DND-41 (cell line): ENCODE measurements around the gene ZBTB45.
A peak's percentile ranks its signal among the peaks of the same experiment; 100 is the strongest.

ENCODE experiments used
- ATAC-seq: fragments of 200-7000 bp; cut with Tn5 transposase; 3 replicates; pipeline ENCODE4 v1.9.1; 2021; ENCODE audit warnings: low read depth; ENCODE audit not compliant: insufficient read depth
- DNase-seq: peaks from one replicate; pipeline ENCODE4 v3.0.0-alpha.2; 2020
- H2AFZ ChIP-seq: 2 replicates; pipeline ENCODE4 v1.6.0; 2012; ENCODE audit warnings: low read depth, low read length
- H3K27ac ChIP-seq: 2 replicates; pipeline ENCODE4 v1.5.1; 2012; ENCODE audit warnings: low read length, inconsistent platforms
- H3K27me3 ChIP-seq: fragments of 200-600 bp; sonication (generic); 2 replicates; pipeline ENCODE4 v1.6.0; 2012; ENCODE audit warnings: low read length, mild to moderate bottlenecking, inconsistent platforms; ENCODE audit not compliant: insufficient read depth, poor library complexity
- H3K36me3 ChIP-seq: 2 replicates; pipeline ENCODE4 v1.5.1; 2012; ENCODE audit warnings: low read length, inconsistent platforms; ENCODE audit not compliant: insufficient read depth
- H3K4me1 ChIP-seq: 2 replicates; pipeline ENCODE4 v1.5.1; 2012; ENCODE audit warnings: mild to moderate bottlenecking, low read length; ENCODE audit not compliant: insufficient read depth
- H3K4me2 ChIP-seq: 2 replicates; pipeline ENCODE4 v1.6.0; 2012; ENCODE audit warnings: mild to moderate bottlenecking, moderate library complexity, low read length, inconsistent platforms; ENCODE audit not compliant: insufficient read depth
- H3K4me3 ChIP-seq, 2 experiments: fragments of 200-600 bp in 1 of 2; shearing (Covaris generic) in 1 of 2; 2 replicates each; pipeline ENCODE4 v1.5.1; 2012 to 2016; ENCODE audit warnings: inconsistent platforms in 2 of 2, low read length in 2 of 2, mild to moderate bottlenecking in 2 of 2, low read depth in 1 of 2, moderate library complexity in 1 of 2
- H3K79me2 ChIP-seq: 2 replicates; pipeline ENCODE4 v1.6.0; 2012; ENCODE audit warnings: low read length, inconsistent platforms; ENCODE audit not compliant: insufficient read depth
- H3K9ac ChIP-seq: 2 replicates; pipeline ENCODE4 v1.6.0; 2012; ENCODE audit warnings: low read depth, mild to moderate bottlenecking, inconsistent platforms, low read length, moderate library complexity
- H3K9me3 ChIP-seq: 2 replicates; pipeline ENCODE4 v1.5.1; 2012; ENCODE audit warnings: low read length, moderate library complexity, mild to moderate bottlenecking, inconsistent platforms; ENCODE audit not compliant: insufficient read depth, severe bottlenecking
- H4K20me1 ChIP-seq: 2 replicates; pipeline ENCODE4 v1.6.0; 2012; ENCODE audit warnings: low read length; ENCODE audit not compliant: insufficient read depth
- EZH2 ChIP-seq: IDR thresholded peaks from 3 replicates; pipeline ENCODE4 v1.6.1; 2012; ENCODE audit warnings: borderline replicate concordance, low read depth, mild to moderate bottlenecking, moderate library complexity, low read length, inconsistent platforms; ENCODE audit not compliant: severe bottlenecking
- TF ChIP-seq, protein P1 (sequence below): IDR thresholded peaks from 2 replicates; pipeline ENCODE4 v1.5.1; 2012; ENCODE audit warnings: borderline replicate concordance, low read length, moderate library complexity, mild to moderate bottlenecking; ENCODE audit not compliant: poor library complexity, severe bottlenecking; ENCODE audit errors: extremely low read depth

ZBTB45 gene

DNA sequence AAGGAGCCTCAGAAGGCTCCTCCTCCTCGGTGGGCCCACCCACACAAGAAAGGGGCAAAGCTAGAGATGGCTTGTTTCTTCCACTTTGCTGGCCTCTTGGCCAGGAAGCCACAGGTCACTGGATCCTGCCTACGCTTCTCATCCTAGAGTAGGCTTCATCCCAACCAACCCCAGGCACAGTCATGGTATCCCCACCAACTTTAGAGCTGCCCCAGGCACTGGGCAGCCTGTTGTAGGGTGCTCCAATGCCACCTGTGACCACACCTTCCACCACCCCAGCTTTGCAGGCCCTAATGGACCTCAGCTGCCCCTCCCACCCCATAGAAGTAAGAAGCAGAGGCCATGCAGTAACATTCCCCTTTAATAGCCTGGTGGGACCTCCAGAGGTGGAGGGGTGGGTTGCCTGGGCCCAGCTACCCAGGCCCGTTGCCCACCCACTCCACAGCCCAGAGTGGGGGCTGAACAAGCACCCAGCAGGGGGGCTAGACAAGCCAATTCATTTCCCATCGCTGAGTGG is 35.8 kb upstream of the ZBTB45 start:
- H3K27me3 ChIP-seq, result no peaks in the 10 kb centered on the region
- peak overlapping the region; percentile 85 for H3K27ac ChIP-seq
- TF ChIP-seq EZH2, result no peak
- TF ChIP-seq, protein P1, sequence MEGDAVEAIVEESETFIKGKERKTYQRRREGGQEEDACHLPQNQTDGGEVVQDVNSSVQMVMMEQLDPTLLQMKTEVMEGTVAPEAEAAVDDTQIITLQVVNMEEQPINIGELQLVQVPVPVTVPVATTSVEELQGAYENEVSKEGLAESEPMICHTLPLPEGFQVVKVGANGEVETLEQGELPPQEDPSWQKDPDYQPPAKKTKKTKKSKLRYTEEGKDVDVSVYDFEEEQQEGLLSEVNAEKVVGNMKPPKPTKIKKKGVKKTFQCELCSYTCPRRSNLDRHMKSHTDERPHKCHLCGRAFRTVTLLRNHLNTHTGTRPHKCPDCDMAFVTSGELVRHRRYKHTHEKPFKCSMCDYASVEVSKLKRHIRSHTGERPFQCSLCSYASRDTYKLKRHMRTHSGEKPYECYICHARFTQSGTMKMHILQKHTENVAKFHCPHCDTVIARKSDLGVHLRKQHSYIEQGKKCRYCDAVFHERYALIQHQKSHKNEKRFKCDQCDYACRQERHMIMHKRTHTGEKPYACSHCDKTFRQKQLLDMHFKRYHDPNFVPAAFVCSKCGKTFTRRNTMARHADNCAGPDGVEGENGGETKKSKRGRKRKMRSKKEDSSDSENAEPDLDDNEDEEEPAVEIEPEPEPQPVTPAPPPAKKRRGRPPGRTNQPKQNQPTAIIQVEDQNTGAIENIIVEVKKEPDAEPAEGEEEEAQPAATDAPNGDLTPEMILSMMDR, result no peak
- peaks cover 80% of the 10 kb centered on the region for H3K79me2 ChIP-seq
- peaks cover 53% of the 10 kb centered on the region for H4K20me1 ChIP-seq
- H3K4me1 ChIP-seq, result peaks cover 73% of the 10 kb centered on the region
- DNase-seq (no peak), ATAC-seq (peak; percentile 10; the same call in 2 of the 3 replicates)
- peak overlapping the region; percentile 79 for H3K9ac ChIP-seq
- H3K4me2 ChIP-seq, result peak overlapping the region; percentile 93
- H3K4me3 ChIP-seq, result peak overlapping the region; percentile 0 to 90; a peak in 3 of 4 replicates
- H3K9me3 ChIP-seq, result no peaks in the 10 kb centered on the region
- peaks cover 45% of the 10 kb centered on the region for H3K36me3 ChIP-seq
- peak overlapping the region; percentile 66 for H2AFZ ChIP-seq

DNA sequence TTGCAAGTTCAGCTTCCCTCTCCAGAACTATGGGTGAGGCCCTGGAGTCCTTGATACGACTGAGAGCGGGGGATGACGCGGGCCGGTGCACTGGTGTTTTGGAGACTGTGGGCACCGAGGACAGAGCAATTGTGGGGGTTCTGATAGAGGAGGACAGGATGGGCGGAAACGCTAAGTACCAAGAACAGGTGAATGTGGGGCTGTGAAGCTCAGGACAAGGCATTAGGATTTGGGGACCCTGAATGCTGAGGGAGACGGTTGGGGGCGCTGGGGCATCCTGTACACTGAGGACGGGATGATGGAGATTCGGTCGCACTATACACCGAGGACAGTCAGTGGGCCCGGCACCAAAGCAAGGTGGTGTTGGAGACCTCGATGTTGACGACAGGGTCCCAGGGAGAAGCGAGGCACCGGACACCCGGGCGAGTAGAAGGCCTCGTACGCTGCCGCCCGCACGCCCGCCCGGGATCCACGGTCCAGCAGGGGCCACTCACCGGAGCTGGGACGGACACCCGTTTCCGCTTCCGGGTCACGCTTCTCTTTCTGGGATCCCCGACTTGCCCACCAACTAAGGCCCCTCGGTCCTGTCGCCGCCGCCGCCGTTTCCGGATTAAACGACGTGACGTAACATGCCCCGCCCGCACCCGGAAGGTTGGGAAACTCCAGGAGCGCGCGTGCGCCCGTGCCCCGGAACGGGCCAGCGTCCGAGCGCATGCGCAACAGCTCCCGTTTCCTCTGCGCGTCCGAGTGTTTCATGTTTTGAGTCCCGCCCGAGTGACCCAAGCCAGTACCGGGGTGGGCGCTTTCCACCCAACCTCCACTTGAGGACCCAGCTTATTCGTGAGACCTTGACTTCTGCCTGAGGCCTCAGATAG is 35.1 kb upstream of the ZBTB45 start, which contains the start of gene CHMP2A:
Gene CHMP2A (minus strand): TSS at position 612 of the 875 bp plus-strand sequence. CDS start 893 bp downstream, outside the sequence.
- peak; percentile 53 for ATAC-seq
- H3K36me3 ChIP-seq, result peaks cover 52% of the 10 kb centered on the region

DNA sequence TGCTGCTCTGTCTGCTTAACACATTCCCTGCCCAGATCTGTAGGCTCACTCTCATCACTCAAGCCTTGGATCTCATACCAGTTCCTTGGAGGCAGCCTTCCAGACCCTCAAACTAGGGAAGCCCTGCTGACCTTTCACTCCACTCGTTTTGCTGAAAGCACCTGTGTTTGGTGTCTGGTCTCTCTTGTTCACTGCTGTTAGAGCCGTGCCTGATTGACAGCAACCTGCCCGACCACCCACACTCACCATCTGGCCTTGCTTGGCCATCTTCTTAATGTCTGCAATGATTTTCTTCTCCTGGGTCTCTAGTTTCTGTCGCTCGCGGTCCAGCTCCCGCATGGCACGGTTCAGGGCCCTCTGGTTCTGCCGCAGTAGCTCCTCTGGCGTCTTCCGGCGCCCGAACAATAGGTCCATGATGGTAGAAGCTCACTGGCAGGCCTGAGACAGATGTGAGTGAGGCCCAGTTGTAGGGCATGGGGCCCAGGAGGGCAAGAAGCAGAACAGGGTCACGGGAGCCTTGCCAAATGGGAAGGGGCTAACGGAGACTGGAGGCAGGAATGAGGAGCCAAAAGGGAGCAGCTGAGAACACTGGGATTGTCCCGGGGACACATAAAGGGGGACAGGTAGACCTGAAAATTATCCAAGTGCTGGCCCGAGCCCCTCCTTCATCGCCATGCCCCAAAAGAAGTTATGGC is 34.3 kb upstream of the ZBTB45 start:
- DNase-seq (no peak), ATAC-seq (no peak)
- peak overlapping the region; percentile 93 for H3K4me2 ChIP-seq
- H3K79me2 ChIP-seq, result peaks cover 80% of the 10 kb centered on the region
- peaks cover 67% of the 10 kb centered on the region for H4K20me1 ChIP-seq
- no peaks in the 10 kb centered on the region for H3K27me3 ChIP-seq
- H3K36me3 ChIP-seq, result peaks cover 60% of the 10 kb centered on the region
- no peaks in the 10 kb centered on the region for H3K9me3 ChIP-seq
- peak overlapping the region; percentile 87 for H3K27ac ChIP-seq
- H3K9ac ChIP-seq, result peak overlapping the region; percentile 79
- peak overlapping the region; percentile 77 to 90 for H3K4me3 ChIP-seq
- peak overlapping the region; percentile 81; the same call in 1 of the 2 replicates for H2AFZ ChIP-seq
- no peak for TF ChIP-seq EZH2
- TF ChIP-seq, protein P1, result no peak
- H3K4me1 ChIP-seq, result peaks cover 70% of the 10 kb centered on the region

More for the DNA sequence above, 35.1 kb upstream of the ZBTB45 start, which contains the start of gene CHMP2A:
- H3K27ac ChIP-seq, result peak within 1 kb of the TSS; percentile 87
- DNase-seq, result peak; percentile 98
- peak within 1 kb of the TSS; percentile 93 for H3K4me2 ChIP-seq
- peak within 1 kb of the TSS; percentile 81 for H2AFZ ChIP-seq
- H4K20me1 ChIP-seq, result peaks cover 59% of the 10 kb centered on the region
- H3K4me1 ChIP-seq, result peaks cover 68% of the 10 kb centered on the region
- H3K27me3 ChIP-seq, result no peaks in the 10 kb centered on the region
- TF ChIP-seq, protein P1, result peak; percentile 11
- TF ChIP-seq EZH2, result no peak
- H3K4me3 ChIP-seq, result peak within 1 kb of the TSS; percentile 77 to 90
- peak within 1 kb of the TSS; percentile 79 for H3K9ac ChIP-seq
- H3K79me2 ChIP-seq, result peaks cover 79% of the 10 kb centered on the region
- H3K9me3 ChIP-seq, result no peaks in the 10 kb centered on the region
